ENCODE measurements around the gene ESPNL.

GRCh38 chr2:238140721-238141540 lies 40.8 kb downstream of the ESPNL start:
- no peak for TF ChIP-seq POLR2AphosphoS5 (IDR thresholded peaks at IDR 0.05; ENCODE audit: low read depth, low read length)
- no peak for TF ChIP-seq CTCF (IDR thresholded peaks at IDR 0.05)

Data from Panc1 (cell line).